ENCODE results near the gene GLYR1. TPM values are rescaled to one million over a fixed set of nuclear protein-coding genes. Genes with fewer than 3 reads are reported as not detected.

Gene GLYR1
- total RNA-seq, 1 donor from 2014 or later: 53.0 TPM

GRCh38 chr16:4864728-4865127 is 17.6 kb upstream of the GLYR1 start:
- Histone ChIP-seq H3K27me3 (no peaks in the 10 kb centered on the region), H4K20me1 (ENCODE audit: low read depth) (peaks cover 68% of the 10 kb centered on the region), H3K4me2 (no peak overlapping the region), H3K9ac (peak overlapping the region; percentile 49), H3K27ac (no peak overlapping the region), H2AFZ (replicated peaks) (no peak overlapping the region), H3K4me1 (no peaks in the 10 kb centered on the region), H3K79me2 (ENCODE audit: low read depth) (peaks cover 71% of the 10 kb centered on the region), H3F3A (ENCODE audit: low read depth) (no peaks in the 10 kb centered on the region), H3K4me3 (no peak overlapping the region), H3K9me3 (ENCODE audit: low read depth) (no peaks in the 10 kb centered on the region), H3K36me3 (no peaks in the 10 kb centered on the region)
- TF ChIP-seq CTCF (IDR thresholded peaks at IDR 0.05) (no peak), EZH2 (IDR thresholded peaks at IDR 0.05) (no peak), EZH2phosphoT487 (IDR thresholded peaks at IDR 0.05) (no peak)
- Mint-ChIP-seq H3K4me1 (no peaks in the 10 kb centered on the region), H3K4me3 (no peak overlapping the region), H3K9me3 (no peaks in the 10 kb centered on the region), H3K27ac (no peak overlapping the region), H3K36me3 (peaks cover 13% of the 10 kb centered on the region), H3K27me3 (ENCODE audit: insufficient read depth, low read depth) (peaks cover 5% of the 10 kb centered on the region)
- DNase-seq (ENCODE audit: low spot score): no peak

- no peaks in the 10 kb centered on the region for H3K9me3 ChIP-seq (ENCODE audit: low read depth)
- H3K27ac Mint-ChIP-seq: no peak overlapping the region
- H3K36me3 Mint-ChIP-seq: peaks cover 26% of the 10 kb centered on the region
- H3K9ac ChIP-seq: no peak overlapping the region
- H3F3A ChIP-seq (ENCODE audit: low read depth): no peaks in the 10 kb centered on the region
- no peaks in the 10 kb centered on the region for H3K36me3 ChIP-seq
- H3K4me1 Mint-ChIP-seq: no peaks in the 10 kb centered on the region
- H3K9me3 Mint-ChIP-seq: no peaks in the 10 kb centered on the region
- peaks cover 3% of the 10 kb centered on the region for H3K27me3 Mint-ChIP-seq (ENCODE audit: insufficient read depth, low read depth)
- no peaks in the 10 kb centered on the region for H3K27me3 ChIP-seq
- H2AFZ ChIP-seq (replicated peaks): no peak overlapping the region
- peaks cover 56% of the 10 kb centered on the region for H3K79me2 ChIP-seq (ENCODE audit: low read depth)
- TF ChIP-seq EZH2phosphoT487 (IDR thresholded peaks at IDR 0.05) (no peak), EZH2 (IDR thresholded peaks at IDR 0.05) (no peak), CTCF (IDR thresholded peaks at IDR 0.05) (no peak)
- no peak overlapping the region for H3K4me3 Mint-ChIP-seq
- H3K4me3 ChIP-seq: no peak overlapping the region
- no peak overlapping the region for H3K27ac ChIP-seq
- no peak for DNase-seq (ENCODE audit: low spot score)
- H3K4me2 ChIP-seq: no peak overlapping the region
- H3K4me1 ChIP-seq: no peaks in the 10 kb centered on the region
- H4K20me1 ChIP-seq (ENCODE audit: low read depth): peaks cover 56% of the 10 kb centered on the region
These were observed 15.6 kb upstream of the GLYR1 start for GRCh38 chr16:4862639-4863038.

GRCh38 chr16:4860727-4861342 is 13.7 kb upstream of the GLYR1 start:
- Histone ChIP-seq H3K9ac (no peak overlapping the region), H2AFZ (replicated peaks) (no peak overlapping the region), H4K20me1 (ENCODE audit: low read depth) (peaks cover 45% of the 10 kb centered on the region), H3K36me3 (no peaks in the 10 kb centered on the region), H3K4me3 (no peak overlapping the region), H3K27me3 (no peaks in the 10 kb centered on the region), H3K27ac (no peak overlapping the region), H3K4me2 (no peak overlapping the region), H3F3A (ENCODE audit: low read depth) (no peaks in the 10 kb centered on the region), H3K79me2 (ENCODE audit: low read depth) (peaks cover 38% of the 10 kb centered on the region), H3K9me3 (ENCODE audit: low read depth) (no peaks in the 10 kb centered on the region), H3K4me1 (no peaks in the 10 kb centered on the region)
- TF ChIP-seq EZH2phosphoT487 (IDR thresholded peaks at IDR 0.05) (no peak), EZH2 (IDR thresholded peaks at IDR 0.05) (no peak), CTCF (IDR thresholded peaks at IDR 0.05) (no peak)
- DNase-seq (ENCODE audit: low spot score): no peak
- no peaks in the 10 kb centered on the region for H3K9me3 Mint-ChIP-seq
- H3K36me3 Mint-ChIP-seq: peaks cover 31% of the 10 kb centered on the region
- H3K27ac Mint-ChIP-seq: no peak overlapping the region
- no peaks in the 10 kb centered on the region for H3K4me1 Mint-ChIP-seq
- no peak overlapping the region for H3K4me3 Mint-ChIP-seq
- H3K27me3 Mint-ChIP-seq (ENCODE audit: insufficient read depth, low read depth): peaks cover 3% of the 10 kb centered on the region
